ENCODE results near the gene TMEM80. TPM values are rescaled to one million over a fixed set of nuclear protein-coding genes. Genes with fewer than 3 reads are reported as not detected.

TMEM80 gene
- total RNA-seq, 2 donors from 2014 or later: 66.0 to 70.9 TPM

GRCh38 chr11:703506-703905 lies 7.9 kb downstream of the TMEM80 start:
- TF ChIP-seq POLR2A (IDR thresholded peaks at IDR 0.05) (no peak), POLR2AphosphoS5 (IDR thresholded peaks at IDR 0.05) (no peak), CTCF (IDR thresholded peaks at IDR 0.05) (no peak)
- intact Hi-C loops (cut with DNase I): no loop called here
- H3K9me3 ChIP-seq: no peaks in the 10 kb centered on the region
- no peak for DNase-seq (ENCODE audit: low spot score)
- no peak overlapping the region for H3K4me3 ChIP-seq
- H3K36me3 ChIP-seq: no peaks in the 10 kb centered on the region
- H3K4me1 ChIP-seq (replicated peaks): peaks cover 30% of the 10 kb centered on the region
- H3K27me3 ChIP-seq (replicated peaks; ENCODE audit: insufficient read depth): no peaks in the 10 kb centered on the region
- 95% methylated on average over 9 of the region's 9 CpGs for WGBS
- H3K27ac ChIP-seq: peak overlapping the region; percentile 76 to 91

GRCh38 chr11:704228-704674 lies 8.6 kb downstream of the TMEM80 start:
- Histone ChIP-seq H3K4me3 (peak overlapping the region in 1 of 2 donors; percentile 75), H3K4me1 (replicated peaks) (peaks cover 33% of the 10 kb centered on the region), H3K9me3 (no peaks in the 10 kb centered on the region), H3K27me3 (replicated peaks; ENCODE audit: insufficient read depth) (no peaks in the 10 kb centered on the region), H3K36me3 (no peaks in the 10 kb centered on the region), H3K27ac (peak overlapping the region; percentile 88 to 91)
- WGBS: 92% methylated on average over 18 of the region's 18 CpGs
- TF ChIP-seq POLR2AphosphoS5 (IDR thresholded peaks at IDR 0.05) (no peak), CTCF (IDR thresholded peaks at IDR 0.05) (no peak), POLR2A (IDR thresholded peaks at IDR 0.05) (no peak)
- no peak for DNase-seq (ENCODE audit: low spot score)
- intact Hi-C loops (cut with DNase I): no loop called here

- H3K36me3 ChIP-seq: no peaks in the 10 kb centered on the region
- H3K27me3 ChIP-seq (replicated peaks; ENCODE audit: insufficient read depth): no peaks in the 10 kb centered on the region
- intact Hi-C loops (cut with DNase I): no loop called here
- TF ChIP-seq CTCF (IDR thresholded peaks at IDR 0.05): no peak
- TF ChIP-seq POLR2A (IDR thresholded peaks at IDR 0.05): peak; percentile 65
- peak; percentile 65 for TF ChIP-seq POLR2AphosphoS5 (IDR thresholded peaks at IDR 0.05)
- H3K9me3 ChIP-seq: no peaks in the 10 kb centered on the region
- H3K27ac ChIP-seq: peak overlapping the region; percentile 88 to 91
- H3K4me1 ChIP-seq (replicated peaks): peaks cover 36% of the 10 kb centered on the region
- 44% methylated on average over 27 of the region's 27 CpGs for WGBS
- H3K4me3 ChIP-seq: peak overlapping the region; percentile 59 to 75
- peak; percentile 82 for DNase-seq (ENCODE audit: low spot score)
Observed at GRCh38 chr11:704781-705645, 9.4 kb downstream of the TMEM80 start.

- WGBS: 6% methylated on average over 57 of the region's 90 CpGs
Observed at GRCh38 chr11:705646-706438, 10.2 kb downstream of the TMEM80 start, which contains the start of gene EPS8L2. Gene EPS8L2, plus strand, starts transcription at chr11:706231. Its CDS starts 3,177 bp downstream, at chr11:709408.

More at GRCh38 chr11:705646-706438, 10.2 kb downstream of the TMEM80 start, which contains the start of gene EPS8L2:
- peak; percentile 76 for DNase-seq (ENCODE audit: low spot score)
- no peaks in the 10 kb centered on the region for H3K27me3 ChIP-seq (replicated peaks; ENCODE audit: insufficient read depth)
- peaks cover 36% of the 10 kb centered on the region for H3K4me1 ChIP-seq (replicated peaks)
- H3K4me3 ChIP-seq: peak within 1 kb of the TSS; percentile 59 to 75
- H3K9me3 ChIP-seq: no peaks in the 10 kb centered on the region
- H3K27ac ChIP-seq: peak within 1 kb of the TSS; percentile 88 to 91
- TF ChIP-seq POLR2A (IDR thresholded peaks at IDR 0.05) (peak; percentile 55), CTCF (IDR thresholded peaks at IDR 0.05) (no peak), POLR2AphosphoS5 (IDR thresholded peaks at IDR 0.05) (no peak)
- no peaks in the 10 kb centered on the region for H3K36me3 ChIP-seq
- intact Hi-C loops (cut with DNase I): no loop called here
